Left renal pelvis (tissue), 4 donors: ENCODE results near the gene CTCFL. TPM values are rescaled to one million over a fixed set of nuclear protein-coding genes. Genes with fewer than 3 reads are reported as not detected.
A peak's percentile ranks its signal among the peaks of the same experiment; 100 is the strongest.

Source experiments
- DNase-seq, 4 donors: peaks; one replicate each; pipeline ENCODE4 v3.0.0-alpha.2; 2013; ENCODE audit warnings: low read depth in 4 of 4, low spot score in 3 of 4
- polyA plus RNA-seq, 4 donors: library from polyadenylated mRNA; unstranded; fragments of 120-200 nt; gene quantifications; one replicate each; pipeline ENCODE4 v1.2.1, GENCODE V29; 2013; ENCODE audit not compliant: insufficient read length in 4 of 4

Gene CTCFL
- polyA plus RNA-seq, 4 donors, result 0.46 to 2.8 (median 1.7) TPM

GRCh38 chr20:57560554-57561355 is 35.8 kb upstream of the CTCFL start, which contains the start of gene PCK1:
Gene PCK1, plus strand, starts transcription at chr20:57561110. Its CDS starts 302 bp downstream, at chr20:57561412.
- peak in 1 of 4 donors; percentile 57 for DNase-seq

GRCh38 chr20:57559658-57560553 is 35.0 kb upstream of the CTCFL start:
- no peak for DNase-seq

- no peak for DNase-seq
Observed at GRCh38 chr20:57559289-57559634, 34.3 kb upstream of the CTCFL start.

GRCh38 chr20:57558614-57559288 is 33.8 kb upstream of the CTCFL start:
- no peak for DNase-seq

- DNase-seq, result no peak
Observed at GRCh38 chr20:57557926-57558613, 33.1 kb upstream of the CTCFL start.

GRCh38 chr20:57556980-57557274 is 32.0 kb upstream of the CTCFL start:
- DNase-seq, result no peak

- DNase-seq, result no peak
Observed at GRCh38 chr20:57555457-57556184, 30.7 kb upstream of the CTCFL start.

GRCh38 chr20:57553376-57554018 is 28.6 kb upstream of the CTCFL start:
- DNase-seq, result no peak

- no peak for DNase-seq
Observed at GRCh38 chr20:57552471-57552870, 27.5 kb upstream of the CTCFL start.

GRCh38 chr20:57548177-57549058 is 23.5 kb upstream of the CTCFL start:
- DNase-seq, result no peak

GRCh38 chr20:57546956-57547649 is 22.2 kb upstream of the CTCFL start:
- DNase-seq, result no peak

GRCh38 chr20:57545927-57546662 is 21.2 kb upstream of the CTCFL start:
- DNase-seq, result no peak

- no peak for DNase-seq
Observed at GRCh38 chr20:57544838-57545564, 20.1 kb upstream of the CTCFL start.

GRCh38 chr20:57543754-57544153 is 18.8 kb upstream of the CTCFL start:
- DNase-seq, result no peak

GRCh38 chr20:57540890-57541580 is 16.1 kb upstream of the CTCFL start:
- no peak for DNase-seq

- no peak for DNase-seq
Observed at GRCh38 chr20:57539889-57540288, 14.9 kb upstream of the CTCFL start.
